ENCODE data around the gene PRLR. TPM values are rescaled to one million over a fixed set of nuclear protein-coding genes. Genes with fewer than 3 reads are reported as not detected.

The PRLR gene
- total and polyA plus RNA-seq, 2 of the 13 experiments (the other 11 are each of a cell fraction or from before 2014, with no cell fraction given), result 12.2 to 13.3 TPM

- BruUV-seq (replicated peaks), result no TSS peak
- Histone ChIP-seq H3K27me3 (ENCODE audit: control insufficient read depth in 1 of 2, insufficient read depth in 2 of 2, low read length in 2 of 2) (no peaks in the 10 kb centered on the region), H3K4me3 (replicated peaks in 1 of 3; ENCODE audit: insufficient read depth in 1 of 3, low read depth in 2 of 3, low read length in 3 of 3) (no peak overlapping the region), H3K36me3 (replicated peaks in 1 of 2; ENCODE audit: control insufficient read depth in 1 of 2, insufficient read depth in 2 of 2, low read length in 2 of 2) (no peaks in the 10 kb centered on the region), H3K4me1 (ENCODE audit: insufficient read depth, low read length) (peaks cover 19% of the 10 kb centered on the region), H3K9me3 (ENCODE audit: low read length) (no peaks in the 10 kb centered on the region), H3K79me2 (ENCODE audit: insufficient read depth, low read length) (no peaks in the 10 kb centered on the region), H3K9ac (ENCODE audit: insufficient read depth, low read depth, low read length) (no peak overlapping the region), H3K27ac (ENCODE audit: extremely low read length, insufficient read depth, low read length) (no peak overlapping the region), H2AFZ (ENCODE audit: low read length) (no peak overlapping the region), H4K20me1 (ENCODE audit: insufficient read depth, low read length) (no peaks in the 10 kb centered on the region), H3K4me2 (ENCODE audit: low read depth, low read length) (no peak overlapping the region)
- CTCF ChIA-PET (ENCODE audit: low intra/inter-chr PET ratio, low total read pairs), result interaction anchor here (1.3 to 1.8 kb wide), 2 partner anchors 88 to 107 kb away, joined by 3 read pairs; no protein-coding TSS in a partner anchor
- 98% methylated on average over 2 of the region's 3 CpGs for WGBS (ENCODE audit: low lambda C conversion rate)
- TF ChIP-seq MAX (IDR thresholded peaks at IDR 0.05) (0 out of 2 replicates have a peak, but pooled peaks have one; percentile 6), CBFB (CRISPR knock-in tag; IDR thresholded peaks at IDR 0.05) (no peak), IKZF5 (CRISPR knock-in tag; IDR thresholded peaks at IDR 0.05) (no peak), GLMP (CRISPR knock-in tag; IDR thresholded peaks at IDR 0.05; ENCODE audit: borderline replicate concordance) (no peak)
- in situ Hi-C loops (cut with HindIII; ENCODE audit: extremely low pct_ligation_motif_present, low pct_unique_long_range_greater_than_20kb) (loop anchor here (5.0 to 10.0 kb wide), 2 partner anchors 102 to 500 kb away; no protein-coding TSS in a partner anchor), intact Hi-C loops (cut with micrococcal nuclease; ENCODE audit: unreplicated experiment) (no loop called here)
- no peak for FAIRE-seq
- no peak for ATAC-seq
- POLR2A ChIA-PET, result no interaction called here
- no peak for DNase-seq (ENCODE audit: low spot score)
These were observed 135.3 kb downstream of the PRLR start for GRCh38 chr5:35094948-35095347.

GRCh38 chr5:35092703-35093102 lies 137.6 kb downstream of the PRLR start:
- no peak overlapping the region for H3K4me2 ChIP-seq (ENCODE audit: low read depth, low read length)
- H3K79me2 ChIP-seq (ENCODE audit: insufficient read depth, low read length), result no peaks in the 10 kb centered on the region
- TF ChIP-seq ZNF841 (CRISPR knock-in tag; IDR thresholded peaks at IDR 0.05; ENCODE audit: borderline replicate concordance), result no peak
- no peak for TF ChIP-seq ZNF740 (CRISPR knock-in tag; IDR thresholded peaks at IDR 0.05)
- no peak for TF ChIP-seq FOXP4 (CRISPR knock-in tag; IDR thresholded peaks at IDR 0.05)
- no peak for TF ChIP-seq SNRNP70 (IDR thresholded peaks at IDR 0.05; ENCODE audit: low read depth, low read length)
- no peaks in the 10 kb centered on the region for H4K20me1 ChIP-seq (ENCODE audit: insufficient read depth, low read length)
- ATAC-seq, result no peak
- H2AFZ ChIP-seq (ENCODE audit: low read length), result no peak overlapping the region
- no peaks in the 10 kb centered on the region for H3K27me3 ChIP-seq (ENCODE audit: control insufficient read depth in 1 of 2, insufficient read depth in 2 of 2, low read length in 2 of 2)
- no peak overlapping the region for H3K9ac ChIP-seq (ENCODE audit: insufficient read depth, low read depth, low read length)
- H3K27ac ChIP-seq (ENCODE audit: extremely low read length, insufficient read depth, low read length), result no peak overlapping the region
- in situ Hi-C loops (cut with HindIII; ENCODE audit: extremely low pct_ligation_motif_present, low pct_unique_long_range_greater_than_20kb) (loop anchor here (5.0 to 10.0 kb wide), 2 partner anchors 105 to 502 kb away; no protein-coding TSS in a partner anchor), intact Hi-C loops (cut with micrococcal nuclease; ENCODE audit: unreplicated experiment) (no loop called here)
- WGBS (ENCODE audit: low lambda C conversion rate), result 92% methylated on average over 2 of the region's 2 CpGs
- peaks cover 19% of the 10 kb centered on the region for H3K4me1 ChIP-seq (ENCODE audit: insufficient read depth, low read length)
- BruUV-seq (replicated peaks), result no TSS peak
- H3K36me3 ChIP-seq (replicated peaks in 1 of 2; ENCODE audit: control insufficient read depth in 1 of 2, insufficient read depth in 2 of 2, low read length in 2 of 2), result no peaks in the 10 kb centered on the region; a peak in 1 of 5 replicates
- no peak for FAIRE-seq
- H3K9me3 ChIP-seq (ENCODE audit: low read length), result no peaks in the 10 kb centered on the region
- CTCF ChIA-PET (ENCODE audit: low intra/inter-chr PET ratio, low total read pairs), result interaction anchor here (2.0 kb wide), 1 partner anchor 91 kb away, joined by 5 read pairs; no protein-coding TSS in a partner anchor
- DNase-seq (ENCODE audit: low spot score), result no peak
- H3K4me3 ChIP-seq (replicated peaks in 1 of 3; ENCODE audit: insufficient read depth in 1 of 3, low read depth in 2 of 3, low read length in 3 of 3), result no peak overlapping the region
- POLR2A ChIA-PET, result no interaction called here
